IMR-90 (cell line): Measurements from ENCODE around the gene LILRB1.
"Not testable (repeated sequence)": the region's sequence is repeated elsewhere in the genome, so short reads cannot be mapped to it uniquely, and the experiment has no call there.

ENCODE experiments used
- CTCF ChIP-seq: conservative IDR thresholded peaks from 2 replicates; pipeline ENCODE4 v1.5.1; 2012; ENCODE audit warnings: mild to moderate bottlenecking, low read depth, low read length, improper control_type of control experiment
- ELK1 ChIP-seq: fragments of 150-350 bp; IDR thresholded peaks from 2 replicates; pipeline ENCODE4 v1.6.1; 2016; ENCODE audit warnings: low read depth, mild to moderate bottlenecking, low read length, moderate library complexity, borderline replicate concordance
- POLR2A ChIP-seq: IDR thresholded peaks from 2 replicates; pipeline ENCODE4 v1.6.1; 2012; ENCODE audit warnings: mild to moderate bottlenecking, low read depth, low read length
- RAD21 ChIP-seq: IDR thresholded peaks from 2 replicates; pipeline ENCODE4 v1.6.1; 2012; ENCODE audit warnings: low read length, improper control_type of control experiment
- RCOR1 ChIP-seq: IDR thresholded peaks from 2 replicates; pipeline ENCODE4 v1.6.1; 2012; ENCODE audit warnings: mild to moderate bottlenecking, low read length, improper control_type of control experiment; ENCODE audit not compliant: insufficient replicate concordance
- RFX5 ChIP-seq: IDR thresholded peaks from 2 replicates; pipeline ENCODE4 v1.8.0; 2012; ENCODE audit warnings: low read depth, mild to moderate bottlenecking, low read length, moderate library complexity
- SMC3 ChIP-seq: fragments of 150-350 bp; IDR thresholded peaks from 2 replicates; pipeline ENCODE4 v1.6.1; 2016; ENCODE audit warnings: low read depth, mild to moderate bottlenecking, antibody characterized with exemption, low read length, moderate library complexity
- USF2 ChIP-seq: fragments of 150-350 bp; IDR thresholded peaks from 2 replicates; pipeline ENCODE4 v1.6.1; 2017; ENCODE audit warnings: mild to moderate bottlenecking, antibody characterized with exemption, low read length, low read depth

DNA sequence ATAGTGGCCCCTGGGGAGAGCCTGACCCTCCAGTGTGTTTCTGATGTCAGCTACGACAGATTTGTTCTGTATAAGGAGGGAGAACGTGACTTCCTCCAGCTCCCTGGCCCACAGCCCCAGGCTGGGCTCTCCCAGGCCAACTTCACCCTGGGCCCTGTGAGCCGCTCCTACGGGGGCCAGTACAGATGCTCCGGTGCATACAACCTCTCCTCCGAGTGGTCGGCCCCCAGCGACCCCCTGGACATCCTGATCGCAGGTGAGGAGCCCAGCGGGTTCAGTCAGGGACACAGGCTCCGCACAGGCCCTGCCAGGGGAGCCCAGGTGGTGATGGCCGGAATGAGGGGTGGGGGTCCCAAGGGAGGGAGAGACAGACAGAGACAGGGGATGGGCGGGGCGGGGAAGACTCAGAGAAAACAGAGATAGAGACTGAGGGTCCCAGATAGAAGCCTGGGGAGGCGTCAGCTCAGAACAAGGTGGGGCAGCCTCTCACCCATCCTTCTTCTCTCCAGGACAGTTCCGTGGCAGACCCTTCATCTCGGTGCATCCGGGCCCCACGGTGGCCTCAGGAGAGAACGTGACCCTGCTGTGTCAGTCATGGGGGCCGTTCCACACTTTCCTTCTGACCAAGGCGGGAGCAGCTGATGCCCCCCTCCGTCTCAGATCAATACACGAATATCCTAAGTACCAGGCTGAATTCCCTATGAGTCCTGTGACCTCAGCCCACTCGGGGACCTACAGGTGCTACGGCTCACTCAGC, 34.4 kb upstream of the LILRB1 start:
- TF ChIP-seq RAD21, POLR2A, SMC3, RFX5, CTCF, RCOR1, ELK1, USF2: not testable (repeated sequence)
